Liver (tissue), 9 donors: Measurements from ENCODE around the gene CACNA1I. TPM values are rescaled to one million over a fixed set of nuclear protein-coding genes. Genes with fewer than 3 reads are reported as not detected.

ENCODE experiments used
- DNase-seq: peaks from one replicate; pipeline ENCODE4 v3.0.0-alpha.2; 2017; ENCODE audit warnings: low spot score
- H3K27ac ChIP-seq, 2 donors: one replicate each; pipeline ENCODE4 v1.7.0; 2013; ENCODE audit warnings: inconsistent platforms in 2 of 2, low read length in 2 of 2, control low read depth in 1 of 2, low read depth in 1 of 2, mild to moderate bottlenecking in 1 of 2
- H3K27me3 ChIP-seq, 4 donors: one replicate each; pipeline versions ENCODE4 v1.6.1 to v1.7.0; 2013; ENCODE audit warnings: low read length in 3 of 4, inconsistent platforms in 1 of 4, mild to moderate bottlenecking in 1 of 4, moderate library complexity in 1 of 4; ENCODE audit not compliant: control insufficient read depth in 4 of 4, insufficient read depth in 4 of 4
- H3K36me3 ChIP-seq, 4 donors: one replicate each; pipeline versions ENCODE4 v1.6.1 to v1.7.0; 2013; ENCODE audit warnings: low read length in 3 of 4, mild to moderate bottlenecking in 3 of 4, low read depth in 1 of 4, moderate library complexity in 1 of 4; ENCODE audit not compliant: control insufficient read depth in 4 of 4, insufficient read depth in 3 of 4
- H3K4me1 ChIP-seq, 4 donors: one replicate each; pipeline versions ENCODE4 v1.6.1 to v1.7.0; 2013; ENCODE audit warnings: low read length in 3 of 4, mild to moderate bottlenecking in 3 of 4, moderate library complexity in 1 of 4; ENCODE audit not compliant: control insufficient read depth in 4 of 4, insufficient read depth in 4 of 4
- H3K4me3 ChIP-seq, 3 donors: one replicate each; pipeline versions ENCODE4 v1.6.1 to v1.7.0; 2013; ENCODE audit warnings: low read length in 3 of 3, control low read depth in 1 of 3, low read depth in 1 of 3, mild to moderate bottlenecking in 1 of 3
- H3K9ac ChIP-seq, 2 donors: one replicate each; pipeline ENCODE4 v1.7.0; 2013; ENCODE audit warnings: low read length in 2 of 2, mild to moderate bottlenecking in 2 of 2, moderate library complexity in 2 of 2, control low read depth in 1 of 2, low read depth in 1 of 2
- H3K9me3 ChIP-seq, 4 donors: one replicate each; pipeline versions ENCODE4 v1.6.1 to v1.7.0; 2013; ENCODE audit warnings: low read length in 3 of 4; ENCODE audit not compliant: control insufficient read depth in 4 of 4
- EGR1 ChIP-seq, 2 donors: IDR thresholded peaks; 2 replicates each; pipeline ENCODE4 v1.6.1; 2016 to 2018; ENCODE audit warnings: antibody characterized with exemption in 2 of 2, low read depth in 2 of 2
- FOXA1 ChIP-seq: IDR thresholded peaks from 2 replicates; pipeline ENCODE4 v1.6.1; 2016; ENCODE audit warnings: antibody characterized with exemption
- FOXA2 ChIP-seq: IDR thresholded peaks from 2 replicates; pipeline ENCODE4 v1.6.1; 2016; ENCODE audit warnings: antibody characterized with exemption
- GABPA ChIP-seq, 2 donors: IDR thresholded peaks in 1 of 2; conservative IDR thresholded peaks in 1 of 2; 2 replicates each; pipeline ENCODE4 v1.6.1; 2016; ENCODE audit warnings: antibody characterized with exemption in 2 of 2, mild to moderate bottlenecking in 1 of 2, moderate library complexity in 1 of 2
- HNF4A ChIP-seq, 2 donors: conservative IDR thresholded peaks; 2 replicates each; pipeline ENCODE4 v1.6.1; 2016; ENCODE audit warnings: antibody characterized with exemption in 2 of 2, mild to moderate bottlenecking in 2 of 2
- HNF4G ChIP-seq: IDR thresholded peaks from 2 replicates; pipeline ENCODE4 v1.6.1; 2016; ENCODE audit warnings: antibody characterized with exemption
- JUND ChIP-seq, 2 donors: IDR thresholded peaks; 2 replicates each; pipeline ENCODE4 v1.6.1; 2016; ENCODE audit warnings: antibody characterized with exemption in 2 of 2
- NR2F2 ChIP-seq: IDR thresholded peaks from 2 replicates; pipeline ENCODE4 v1.6.1; 2016; ENCODE audit warnings: antibody characterized with exemption
- RAD21 ChIP-seq, 2 donors: IDR thresholded peaks; 2 replicates each; pipeline ENCODE4 v1.6.1; 2016; ENCODE audit warnings: antibody characterized with exemption in 2 of 2, mild to moderate bottlenecking in 2 of 2
- RXRA ChIP-seq, 2 donors: IDR thresholded peaks; 2 replicates each; pipeline ENCODE4 v1.6.1; 2017 to 2018; ENCODE audit warnings: antibody characterized with exemption in 2 of 2, mild to moderate bottlenecking in 1 of 2
- SP1 ChIP-seq: IDR thresholded peaks from 2 replicates; pipeline ENCODE4 v1.6.1; 2018; ENCODE audit warnings: antibody characterized with exemption, mild to moderate bottlenecking
- YY1 ChIP-seq: IDR thresholded peaks from 2 replicates; pipeline ENCODE4 v1.6.1; 2016; ENCODE audit warnings: antibody characterized with exemption, mild to moderate bottlenecking
- WGBS: extraction: QIAGEN DNeasy Blood & Tissue Kit; methylation state at CpG from one replicate; pipeline ENCODE4 v1.1.7; 2013; 5-methylcytosine and 5-hydroxymethylcytosine counted together
- polyA plus RNA-seq, 2 donors: library from polyadenylated mRNA; stranded (reverse) in 1 of 2; unstranded in 1 of 2; fragments of 200-250 nt in 1 of 2; fragments of >200 nt in 1 of 2; fragmentation: Nextera tagmentation in 1 of 2; extraction: Ambion mirVana in 1 of 2; gene quantifications; one replicate each; pipeline versions ENCODE4 v1.2.1 to v1.2.3, GENCODE V29; 2013 to 2015
- total RNA-seq, 2 donors: library from RNA; depleted of rRNA; stranded (reverse); fragments of >200 nt; gene quantifications; one replicate each; pipeline ENCODE4 v1.2.3, GENCODE V29; 2014
- TF ChIP-seq, protein P1 (sequence below): IDR thresholded peaks from 2 replicates; pipeline ENCODE4 v1.6.1; 2016; ENCODE audit warnings: antibody characterized with exemption
- TF ChIP-seq, protein P2 (sequence below): IDR thresholded peaks from 2 replicates; pipeline ENCODE4 v1.6.1; 2016; ENCODE audit warnings: antibody characterized with exemption
- TF ChIP-seq, protein P3 (sequence below): fragments of 150-350 bp; IDR thresholded peaks from 2 replicates; pipeline ENCODE4 v1.5.1; 2017; ENCODE audit warnings: improper control_type of control experiment, low read depth, low read length; ENCODE audit not compliant: missing input control
- donor health status: healthy.
- donor health status: healthy.
- donor health status: healthy.
- donor health status: healthy.
- donor health status: healthy.

CACNA1I gene
- total and polyA plus RNA-seq, 4 donors, result under 0.01 to 0.14 (median 0.01) TPM; not detected in 1

DNA sequence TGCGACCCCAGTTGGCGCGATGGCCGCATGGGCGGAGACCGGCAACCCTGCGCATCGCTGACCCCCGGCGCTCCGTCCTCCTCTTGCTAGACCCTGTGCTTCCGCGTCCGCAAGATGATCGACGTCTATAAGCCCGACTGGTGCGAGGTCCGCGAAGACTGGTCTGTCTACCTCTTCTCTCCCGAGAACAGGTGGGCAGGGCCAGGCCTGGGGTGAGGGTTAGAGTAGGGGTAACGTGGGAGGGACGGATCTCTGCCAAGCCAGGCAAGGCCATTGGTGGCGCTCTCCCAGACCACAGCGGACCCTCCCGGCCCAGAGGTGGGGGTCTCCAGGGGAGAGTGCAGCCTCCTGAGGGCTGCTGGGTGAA is 92.1 kb downstream of the CACNA1I start:
- Histone ChIP-seq H3K9me3 (no peaks in the 10 kb centered on the region), H3K27me3 (peaks cover 5 to 16% (median 8%) of the 10 kb centered on the region in 4 donors), H3K9ac (no peak overlapping the region), H3K4me1 (peaks cover 0 to 5% (median 0%) of the 10 kb centered on the region in 4 donors), H3K36me3 (no peaks in the 10 kb centered on the region), H3K4me3 (no peak overlapping the region), H3K27ac (no peak overlapping the region)
- WGBS, result 18% methylated on average over 26 of the region's 26 CpGs
- no peak for DNase-seq
- TF ChIP-seq FOXA2 (no peak), HNF4A (conservative IDR thresholded peaks at IDR 0.05) (no peak), JUND (IDR thresholded peaks at IDR 0.05) (no peak), HNF4G (no peak), GABPA (IDR thresholded peaks at IDR 0.05 in 1 of 2, conservative IDR thresholded peaks at IDR 0.05 in 1 of 2) (no peak), SP1 (no peak)
- TF ChIP-seq, protein P1, sequence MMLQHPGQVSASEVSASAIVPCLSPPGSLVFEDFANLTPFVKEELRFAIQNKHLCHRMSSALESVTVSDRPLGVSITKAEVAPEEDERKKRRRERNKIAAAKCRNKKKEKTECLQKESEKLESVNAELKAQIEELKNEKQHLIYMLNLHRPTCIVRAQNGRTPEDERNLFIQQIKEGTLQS, result no peak
- TF ChIP-seq, protein P2, sequence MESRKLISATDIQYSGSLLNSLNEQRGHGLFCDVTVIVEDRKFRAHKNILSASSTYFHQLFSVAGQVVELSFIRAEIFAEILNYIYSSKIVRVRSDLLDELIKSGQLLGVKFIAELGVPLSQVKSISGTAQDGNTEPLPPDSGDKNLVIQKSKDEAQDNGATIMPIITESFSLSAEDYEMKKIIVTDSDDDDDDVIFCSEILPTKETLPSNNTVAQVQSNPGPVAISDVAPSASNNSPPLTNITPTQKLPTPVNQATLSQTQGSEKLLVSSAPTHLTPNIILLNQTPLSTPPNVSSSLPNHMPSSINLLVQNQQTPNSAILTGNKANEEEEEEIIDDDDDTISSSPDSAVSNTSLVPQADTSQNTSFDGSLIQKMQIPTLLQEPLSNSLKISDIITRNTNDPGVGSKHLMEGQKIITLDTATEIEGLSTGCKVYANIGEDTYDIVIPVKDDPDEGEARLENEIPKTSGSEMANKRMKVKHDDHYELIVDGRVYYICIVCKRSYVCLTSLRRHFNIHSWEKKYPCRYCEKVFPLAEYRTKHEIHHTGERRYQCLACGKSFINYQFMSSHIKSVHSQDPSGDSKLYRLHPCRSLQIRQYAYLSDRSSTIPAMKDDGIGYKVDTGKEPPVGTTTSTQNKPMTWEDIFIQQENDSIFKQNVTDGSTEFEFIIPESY, result no peak
- TF ChIP-seq, protein P3, sequence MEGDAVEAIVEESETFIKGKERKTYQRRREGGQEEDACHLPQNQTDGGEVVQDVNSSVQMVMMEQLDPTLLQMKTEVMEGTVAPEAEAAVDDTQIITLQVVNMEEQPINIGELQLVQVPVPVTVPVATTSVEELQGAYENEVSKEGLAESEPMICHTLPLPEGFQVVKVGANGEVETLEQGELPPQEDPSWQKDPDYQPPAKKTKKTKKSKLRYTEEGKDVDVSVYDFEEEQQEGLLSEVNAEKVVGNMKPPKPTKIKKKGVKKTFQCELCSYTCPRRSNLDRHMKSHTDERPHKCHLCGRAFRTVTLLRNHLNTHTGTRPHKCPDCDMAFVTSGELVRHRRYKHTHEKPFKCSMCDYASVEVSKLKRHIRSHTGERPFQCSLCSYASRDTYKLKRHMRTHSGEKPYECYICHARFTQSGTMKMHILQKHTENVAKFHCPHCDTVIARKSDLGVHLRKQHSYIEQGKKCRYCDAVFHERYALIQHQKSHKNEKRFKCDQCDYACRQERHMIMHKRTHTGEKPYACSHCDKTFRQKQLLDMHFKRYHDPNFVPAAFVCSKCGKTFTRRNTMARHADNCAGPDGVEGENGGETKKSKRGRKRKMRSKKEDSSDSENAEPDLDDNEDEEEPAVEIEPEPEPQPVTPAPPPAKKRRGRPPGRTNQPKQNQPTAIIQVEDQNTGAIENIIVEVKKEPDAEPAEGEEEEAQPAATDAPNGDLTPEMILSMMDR, result no peak

DNA sequence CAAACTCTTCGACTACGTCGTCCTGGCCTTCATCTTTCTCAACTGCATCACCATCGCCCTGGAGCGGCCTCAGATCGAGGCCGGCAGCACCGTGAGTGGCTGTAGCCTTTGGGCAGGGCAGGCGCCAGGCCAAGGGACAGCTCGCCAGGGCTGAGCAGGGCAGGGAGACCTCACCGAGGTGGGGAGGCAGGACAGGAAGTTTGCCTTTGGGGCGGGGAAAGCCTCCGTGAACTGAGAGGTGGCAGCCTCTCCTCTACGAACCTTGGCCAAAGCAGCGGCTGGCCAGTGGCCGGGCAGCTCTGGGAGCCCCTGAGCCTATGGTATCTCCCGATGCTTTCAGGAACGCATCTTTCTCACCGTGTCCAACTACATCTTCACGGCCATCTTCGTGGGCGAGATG is 93.2 kb downstream of the CACNA1I start:
- Histone ChIP-seq H3K9me3 (peaks cover 0 to 4% (median 4%) of the 10 kb centered on the region in 4 donors), H3K4me1 (peaks cover 0 to 5% (median 0%) of the 10 kb centered on the region in 4 donors), H3K9ac (no peak overlapping the region), H3K4me3 (no peak overlapping the region), H3K27ac (no peak overlapping the region), H3K36me3 (no peaks in the 10 kb centered on the region), H3K27me3 (peaks cover 5 to 13% (median 8%) of the 10 kb centered on the region in 4 donors)
- TF ChIP-seq FOXA2 (no peak), RAD21 (IDR thresholded peaks at IDR 0.05) (no peak), NR2F2 (no peak), EGR1 (IDR thresholded peaks at IDR 0.05; ENCODE audit: low read depth in 2 of 2) (no peak)
- no peak for DNase-seq
- 49% methylated on average over 22 of the region's 22 CpGs for WGBS

DNA sequence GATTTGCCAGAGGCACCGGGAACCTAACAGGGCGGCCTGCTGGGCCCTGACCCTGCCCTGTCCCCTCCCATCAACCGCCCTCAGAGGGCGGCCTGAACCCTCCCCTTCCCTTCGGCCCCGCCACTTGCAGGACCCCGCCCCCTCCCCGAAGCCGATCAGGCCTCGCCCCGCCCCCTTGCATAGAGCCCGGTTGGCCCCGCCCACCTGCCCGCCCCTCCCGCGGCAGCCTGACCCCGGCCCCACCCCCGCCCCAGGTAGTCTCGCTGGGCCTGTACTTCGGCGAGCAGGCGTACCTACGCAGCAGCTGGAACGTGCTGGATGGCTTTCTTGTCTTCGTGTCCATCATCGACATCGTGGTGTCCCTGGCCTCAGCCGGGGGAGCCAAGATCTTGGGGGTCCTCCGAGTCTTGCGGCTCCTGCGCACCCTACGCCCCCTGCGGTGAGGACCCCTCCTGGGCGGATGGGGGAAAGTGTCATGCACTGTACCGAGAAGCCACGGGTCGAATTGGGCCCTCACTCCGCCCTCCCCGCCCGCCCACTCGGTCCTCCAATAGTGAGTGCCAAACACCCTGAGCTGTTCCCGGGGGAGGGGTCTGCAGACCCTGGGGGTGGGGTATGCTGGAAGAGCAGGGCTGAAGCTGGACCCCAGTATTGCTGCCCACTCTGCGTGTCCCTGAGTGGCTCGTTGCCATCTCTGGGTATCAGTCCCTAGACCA is 94.1 kb downstream of the CACNA1I start:
- Histone ChIP-seq H3K36me3 (no peaks in the 10 kb centered on the region), H3K4me1 (peaks cover 0 to 5% (median 0%) of the 10 kb centered on the region in 4 donors), H3K9me3 (peaks cover 0 to 4% (median 4%) of the 10 kb centered on the region in 4 donors), H3K4me3 (no peak overlapping the region), H3K9ac (no peak overlapping the region), H3K27me3 (peaks cover 5 to 13% (median 8%) of the 10 kb centered on the region in 4 donors), H3K27ac (no peak overlapping the region)
- DNase-seq, result peak; percentile 58
- 11% methylated on average over 44 of the region's 44 CpGs for WGBS
- TF ChIP-seq GABPA (IDR thresholded peaks at IDR 0.05 in 1 of 2, conservative IDR thresholded peaks at IDR 0.05 in 1 of 2) (no peak), FOXA1 (no peak), YY1 (no peak), HNF4A (conservative IDR thresholded peaks at IDR 0.05) (no peak), RXRA (IDR thresholded peaks at IDR 0.05) (no peak), EGR1 (IDR thresholded peaks at IDR 0.05; ENCODE audit: low read depth in 2 of 2) (no peak), JUND (IDR thresholded peaks at IDR 0.05) (no peak), HNF4G (no peak), NR2F2 (no peak)
- TF ChIP-seq, protein P3, result no peak
- TF ChIP-seq, protein P2, result no peak
